GM19240 (cell line): ENCODE results near the gene USP4.
"Not testable (repeated sequence)": the region's sequence is repeated elsewhere in the genome, so short reads cannot be mapped to it uniquely, and the experiment has no call there.

Experiments
- DNase-seq: peaks from one replicate; pipeline ENCODE4 v3.0.0; 2011; ENCODE audit warnings: low spot score; ENCODE audit not compliant: insufficient read length

Gene USP4

GRCh38 chr3:49339941-49340800 is at the start of gene USP4:
TSS of gene USP4 (minus strand) at chr3:49340053. CDS start at chr3:49340024, 29 bp downstream.
- peak; percentile 72 for DNase-seq

DNA sequence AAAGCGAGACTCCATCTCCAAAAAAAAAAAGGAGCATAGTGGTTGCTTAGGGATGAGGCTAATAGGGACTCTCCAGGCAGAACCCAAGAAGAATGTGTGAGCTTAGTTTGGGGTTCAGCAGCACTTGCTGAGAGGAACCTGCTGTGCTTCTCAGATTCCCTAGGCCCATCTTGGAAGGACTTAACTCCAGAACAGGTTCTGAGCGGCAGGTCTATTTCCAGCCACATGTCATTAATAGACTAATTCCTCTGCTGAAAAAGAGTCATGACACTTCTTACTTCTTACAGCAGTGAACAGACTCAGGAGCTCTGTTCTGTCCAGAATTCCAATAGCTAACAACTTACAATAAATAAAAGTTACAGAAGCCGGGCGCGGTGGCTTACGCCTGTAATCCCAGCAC is 49.4 kb upstream of the USP4 start:
- DNase-seq: no peak

GRCh38 chr3:49388289-49388820 is 48.5 kb upstream of the USP4 start:
- DNase-seq: no peak

DNA sequence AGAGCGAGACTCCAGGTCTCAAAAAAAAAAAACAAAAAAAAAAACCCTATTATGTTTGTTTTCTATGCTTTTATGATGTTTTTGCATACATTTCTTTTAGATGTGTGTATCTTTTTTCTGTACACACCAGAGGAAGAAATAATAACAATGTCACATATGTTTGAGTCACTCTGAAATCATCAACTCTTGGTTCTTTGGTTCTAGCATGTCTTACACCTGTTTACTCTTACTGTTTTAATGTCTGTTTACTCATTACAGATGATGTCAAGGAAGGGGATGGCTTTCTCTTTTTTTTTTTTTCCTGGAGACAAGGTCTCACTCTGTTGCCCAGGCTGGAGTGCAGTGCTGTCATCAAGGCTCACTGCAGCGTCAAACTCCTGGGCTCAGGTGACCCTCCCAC is 47.9 kb upstream of the USP4 start:
- no peak for DNase-seq

- DNase-seq: no peak
These were observed 46.4 kb upstream of the USP4 start for GRCh38 chr3:49386056-49386756.

GRCh38 chr3:49385617-49386016 is 45.8 kb upstream of the USP4 start:
- no peak for DNase-seq

DNA sequence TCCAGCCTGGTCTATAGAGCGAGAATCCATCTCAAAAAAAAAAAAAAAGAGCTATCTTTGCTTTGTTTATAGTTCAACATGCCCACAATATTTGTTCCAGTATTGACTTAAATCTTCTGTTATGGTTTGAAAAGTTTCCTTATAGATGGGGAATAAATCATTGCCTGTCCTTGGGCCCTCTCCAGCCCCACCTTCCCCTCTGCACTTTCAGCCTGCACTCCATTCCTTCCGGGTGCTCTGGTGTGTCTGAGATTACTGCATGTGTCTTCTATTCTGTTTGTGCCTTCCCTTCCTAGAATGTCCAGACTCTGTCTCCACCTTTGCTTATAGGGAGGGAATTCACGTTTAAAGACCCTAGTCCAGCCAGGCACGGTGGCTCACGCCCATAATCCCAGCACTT is 43.5 kb upstream of the USP4 start:
- no peak for DNase-seq

GRCh38 chr3:49378249-49378895 is 38.5 kb upstream of the USP4 start:
- DNase-seq: no peak

DNA sequence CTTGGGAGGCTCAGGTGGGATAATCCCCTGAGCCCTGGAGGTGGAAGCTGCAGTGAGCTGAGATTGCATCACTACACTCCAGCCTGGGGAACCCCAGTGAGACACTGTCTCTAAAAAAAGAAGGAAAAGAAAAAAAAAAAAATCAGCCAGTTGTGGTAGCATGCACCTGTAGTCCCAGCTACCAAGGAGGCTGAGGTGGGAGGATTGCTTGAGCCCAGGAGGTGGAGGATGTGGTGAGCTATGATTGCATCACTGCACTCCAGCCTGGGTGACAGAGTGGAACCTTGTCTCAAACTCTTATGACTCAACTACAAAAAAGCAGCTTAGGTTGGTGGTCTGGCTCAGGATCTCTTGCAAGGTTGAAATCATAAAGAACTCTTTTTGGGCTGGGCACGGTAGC is 37.6 kb upstream of the USP4 start:
- DNase-seq: no peak

DNA sequence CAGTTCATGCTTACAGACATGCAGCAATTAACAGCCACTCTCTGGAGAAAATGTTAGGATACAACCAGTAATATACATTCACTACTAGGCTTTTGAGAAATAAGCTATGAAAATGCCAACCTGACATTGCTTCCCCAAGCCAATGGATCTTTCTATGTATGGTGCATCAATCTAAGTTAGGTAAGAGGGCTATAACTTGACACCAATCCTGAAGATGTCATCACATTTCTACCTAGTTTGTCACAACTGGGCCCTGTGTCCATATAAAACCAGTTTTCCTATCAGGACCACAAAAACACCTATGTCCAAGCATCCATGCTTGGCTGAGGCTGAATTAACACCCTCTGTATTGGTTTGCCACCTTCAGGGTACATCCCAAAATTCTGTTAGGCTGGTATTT is 32.1 kb upstream of the USP4 start:
- no peak for DNase-seq

- no peak for DNase-seq
These were observed 30.9 kb upstream of the USP4 start for GRCh38 chr3:49370585-49371290.

- no peak for DNase-seq
These were observed 22.7 kb upstream of the USP4 start for GRCh38 chr3:49362561-49362960.

DNA sequence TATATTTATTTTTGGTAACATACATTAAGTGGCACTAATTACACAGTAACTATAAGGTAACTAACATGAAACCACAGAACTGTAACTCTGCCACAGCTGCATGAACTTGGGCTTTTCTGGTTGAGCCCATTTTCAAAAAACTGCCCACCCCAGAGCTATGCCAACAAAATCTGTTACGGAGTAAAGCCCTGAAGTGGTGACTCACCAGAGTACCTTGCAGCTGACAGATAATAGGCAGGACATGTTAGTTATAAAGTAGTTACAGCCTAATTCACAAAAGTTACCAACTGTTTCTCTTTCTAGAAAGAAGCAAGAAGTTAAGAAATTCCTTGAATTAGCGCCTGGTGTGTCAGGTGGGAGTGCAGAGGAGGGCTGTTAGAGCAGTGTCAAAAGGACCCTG is 19.8 kb upstream of the USP4 start:
- DNase-seq: no peak

GRCh38 chr3:49358884-49359225 is 19.0 kb upstream of the USP4 start:
- no peak for DNase-seq

GRCh38 chr3:49358217-49358883 is 18.5 kb upstream of the USP4 start, which contains the start of gene GPX1:
TSS of gene GPX1 (minus strand) at chr3:49358353. CDS start at chr3:49358278, 75 bp downstream.
- peak; percentile 61 for DNase-seq

- not testable (repeated sequence) for DNase-seq
These were observed 17.8 kb upstream of the USP4 start for GRCh38 chr3:49357443-49358216.

DNA sequence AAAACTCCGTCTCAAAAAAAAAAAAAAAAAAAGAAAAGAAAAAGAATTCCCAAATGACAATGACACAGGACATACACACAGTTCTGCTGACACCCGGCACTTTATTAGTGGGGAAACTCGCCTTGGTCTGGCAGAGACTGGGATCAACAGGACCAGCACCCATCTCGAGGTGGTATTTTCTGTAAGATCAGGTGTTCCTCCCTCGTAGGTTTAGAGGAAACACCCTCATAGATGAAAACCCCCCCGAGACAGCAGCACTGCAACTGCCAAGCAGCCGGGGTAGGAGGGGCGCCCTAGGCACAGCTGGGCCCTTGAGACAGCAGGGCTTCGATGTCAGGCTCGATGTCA is 17.2 kb upstream of the USP4 start:
- not testable (repeated sequence) for DNase-seq

- DNase-seq: no peak
These were observed 13.1 kb upstream of the USP4 start for GRCh38 chr3:49352890-49353421.

GRCh38 chr3:49352281-49352680 is 12.4 kb upstream of the USP4 start:
- DNase-seq: no peak

DNA sequence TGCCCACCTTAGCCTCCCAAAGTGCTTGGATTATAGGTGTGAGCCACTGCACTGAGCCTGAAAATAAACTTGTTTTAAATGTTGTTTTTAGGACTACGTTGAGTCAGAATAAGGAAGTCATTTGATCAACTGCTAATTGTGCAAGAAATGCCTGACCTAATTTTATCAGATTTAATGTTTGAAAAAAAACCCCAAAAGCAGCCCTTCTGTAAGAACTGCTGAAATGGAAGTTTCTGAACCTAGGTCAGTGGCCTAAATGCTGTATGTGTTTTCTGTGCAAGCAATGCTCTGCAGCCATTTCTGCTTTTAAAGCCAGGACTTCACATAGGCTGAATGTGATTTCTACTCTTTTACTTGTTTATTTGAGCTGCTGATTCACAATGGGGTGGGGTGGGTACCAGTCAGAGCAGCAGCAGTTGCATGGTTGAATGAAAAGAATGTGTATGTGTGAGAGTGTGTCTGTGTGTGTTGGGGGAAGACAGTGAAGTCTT is 11.7 kb upstream of the USP4 start:
- no peak for DNase-seq
